HEK293 (cell line): ENCODE data around the gene PRPF6.

Source experiments
- BCL11A ChIP-seq: fragments of 450-650 bp; formaldehyde crosslinking; IDR thresholded peaks from 2 replicates; pipeline ENCODE4 v1.5.1; 2016; ENCODE audit warnings: low read depth, missing biosample characterization, missing genetic modification characterization
- KLF16 ChIP-seq: fragments of 450-650 bp; formaldehyde crosslinking; IDR thresholded peaks from 2 replicates; pipeline ENCODE4 v1.5.1; 2017; ENCODE audit warnings: missing biosample characterization, missing genetic modification characterization
- MZF1 ChIP-seq: fragments of 450-650 bp; formaldehyde crosslinking; IDR thresholded peaks from 2 replicates; pipeline ENCODE4 v1.5.1; 2017; ENCODE audit warnings: missing biosample characterization, missing genetic modification characterization, borderline replicate concordance
- PATZ1 ChIP-seq: fragments of 450-650 bp; formaldehyde crosslinking; IDR thresholded peaks from 2 replicates; pipeline ENCODE4 v1.5.1; 2016; ENCODE audit warnings: missing biosample characterization, missing genetic modification characterization
- PRDM2 ChIP-seq: fragments of 450-650 bp; formaldehyde crosslinking; IDR thresholded peaks from 2 replicates; pipeline ENCODE4 v1.5.1; 2016; ENCODE audit warnings: missing biosample characterization, missing genetic modification characterization, borderline replicate concordance
- PRDM6 ChIP-seq: fragments of 450-650 bp; formaldehyde crosslinking; IDR thresholded peaks from 2 replicates; pipeline ENCODE4 v1.5.1; 2017; ENCODE audit warnings: missing biosample characterization, missing genetic modification characterization
- SALL2 ChIP-seq: fragments of 450-650 bp; formaldehyde crosslinking; IDR thresholded peaks from 2 replicates; pipeline ENCODE4 v1.5.0; 2017; ENCODE audit warnings: missing biosample characterization, mild to moderate bottlenecking, missing genetic modification characterization, borderline replicate concordance
- SCRT1 ChIP-seq: fragments of 450-650 bp; formaldehyde crosslinking; IDR thresholded peaks from 2 replicates; pipeline ENCODE4 v1.5.1; 2016; ENCODE audit warnings: missing biosample characterization, missing genetic modification characterization, borderline replicate concordance
- SP2 ChIP-seq: fragments of 450-650 bp; formaldehyde crosslinking; IDR thresholded peaks from 2 replicates; pipeline ENCODE4 v1.5.1; 2016; ENCODE audit warnings: missing biosample characterization, missing genetic modification characterization
- SP7 ChIP-seq: fragments of 450-650 bp; formaldehyde crosslinking; IDR thresholded peaks from 2 replicates; pipeline ENCODE4 v1.5.1; 2016; ENCODE audit warnings: missing biosample characterization, missing genetic modification characterization
- WT1 ChIP-seq: fragments of 450-650 bp; formaldehyde crosslinking; IDR thresholded peaks from 2 replicates; pipeline ENCODE4 v1.5.1; 2016; ENCODE audit warnings: missing biosample characterization, missing genetic modification characterization
- ZNF112 ChIP-seq: fragments of 450-650 bp; formaldehyde crosslinking; IDR thresholded peaks from 2 replicates; pipeline ENCODE4 v1.5.0; 2017; ENCODE audit warnings: missing biosample characterization, missing genetic modification characterization
- ZNF132 ChIP-seq: fragments of 450-650 bp; formaldehyde crosslinking; IDR thresholded peaks from 2 replicates; pipeline ENCODE4 v1.5.1; 2017; ENCODE audit warnings: missing biosample characterization, missing genetic modification characterization, borderline replicate concordance
- ZNF157 ChIP-seq: fragments of 450-650 bp; formaldehyde crosslinking; IDR thresholded peaks from 2 replicates; pipeline ENCODE4 v1.5.1; 2016; ENCODE audit warnings: missing biosample characterization, missing genetic modification characterization
- ZNF2 ChIP-seq: fragments of 450-650 bp; formaldehyde crosslinking; IDR thresholded peaks from 2 replicates; pipeline ENCODE4 v1.5.1; 2016; ENCODE audit warnings: missing biosample characterization, missing genetic modification characterization
- ZNF221 ChIP-seq: fragments of 450-650 bp; formaldehyde crosslinking; IDR thresholded peaks from 2 replicates; pipeline ENCODE4 v1.5.1; 2017; ENCODE audit warnings: missing biosample characterization, missing genetic modification characterization, borderline replicate concordance
- ZNF248 ChIP-seq: fragments of 450-650 bp; formaldehyde crosslinking; IDR thresholded peaks from 2 replicates; pipeline ENCODE4 v1.5.1; 2017; ENCODE audit warnings: missing biosample characterization, missing genetic modification characterization
- ZNF280D ChIP-seq: fragments of 450-650 bp; formaldehyde crosslinking; IDR thresholded peaks from 2 replicates; pipeline ENCODE4 v1.5.1; 2016; ENCODE audit warnings: missing biosample characterization, missing genetic modification characterization
- ZNF324 ChIP-seq: fragments of 450-650 bp; formaldehyde crosslinking; IDR thresholded peaks from 2 replicates; pipeline ENCODE4 v1.5.1; 2016; ENCODE audit warnings: missing biosample characterization, missing genetic modification characterization
- ZNF558 ChIP-seq: fragments of 450-650 bp; formaldehyde crosslinking; IDR thresholded peaks from 2 replicates; pipeline ENCODE4 v1.5.1; 2016; ENCODE audit warnings: missing biosample characterization, missing genetic modification characterization
- ZNF600 ChIP-seq: fragments of 450-650 bp; formaldehyde crosslinking; IDR thresholded peaks from 2 replicates; pipeline ENCODE4 v1.5.1; 2016; ENCODE audit warnings: missing biosample characterization, missing genetic modification characterization
- ZNF658 ChIP-seq: fragments of 450-650 bp; formaldehyde crosslinking; IDR thresholded peaks from 2 replicates; pipeline ENCODE4; 2016; ENCODE audit warnings: missing biosample characterization, missing genetic modification characterization
- ZNF830 ChIP-seq: fragments of 450-650 bp; IDR thresholded peaks from 2 replicates; pipeline ENCODE4 v1.5.0; 2018; ENCODE audit warnings: missing biosample characterization, missing genetic modification characterization, low read depth, mild to moderate bottlenecking, moderate library complexity
- TF ChIP-seq, protein P1 (sequence below): fragments of 450-650 bp; formaldehyde crosslinking; IDR thresholded peaks from 2 replicates; pipeline ENCODE4 v1.5.1; 2016; ENCODE audit warnings: missing biosample characterization, missing genetic modification characterization
- TF ChIP-seq, protein P2 (sequence below): fragments of 450-650 bp; formaldehyde crosslinking; IDR thresholded peaks from 2 replicates; pipeline ENCODE4 v1.5.1; 2016; ENCODE audit warnings: missing biosample characterization, missing genetic modification characterization

The PRPF6 gene

DNA sequence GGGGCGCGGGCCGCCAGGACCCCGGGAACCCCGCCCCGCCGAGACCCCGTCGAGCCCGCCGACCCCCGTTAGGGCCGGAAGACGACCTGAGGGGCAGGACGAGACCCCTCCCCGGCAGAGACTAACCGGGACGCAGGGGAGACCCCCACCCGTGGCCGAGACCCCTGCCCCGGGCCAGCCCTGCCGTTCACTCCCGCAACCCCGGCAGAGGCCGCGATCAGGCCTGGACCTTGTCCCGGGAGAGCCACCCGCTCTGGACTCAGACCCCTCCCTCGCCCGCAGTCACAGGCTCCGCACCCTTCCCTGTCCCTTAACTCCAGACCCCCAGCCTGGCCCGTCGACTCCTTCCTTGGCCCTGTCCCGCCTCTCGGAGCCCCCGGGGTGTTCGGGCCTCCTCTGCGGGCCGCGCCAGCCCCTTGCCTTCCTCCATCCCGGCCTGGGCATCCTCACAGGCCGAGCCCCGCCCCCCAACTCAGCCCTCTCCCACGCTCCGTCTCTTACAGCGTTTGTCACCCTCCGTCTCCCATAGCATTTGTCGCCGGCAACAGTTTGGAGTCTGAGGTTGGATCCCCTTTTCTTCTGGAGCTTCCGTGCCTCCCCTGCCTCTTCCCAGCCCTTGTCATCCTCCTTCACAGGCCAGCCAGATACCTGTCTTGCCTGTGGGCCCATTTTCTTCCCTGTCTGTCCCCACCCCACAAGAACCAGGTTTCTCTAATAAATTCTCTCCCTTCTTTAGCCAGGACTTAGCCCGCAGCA lies 82.6 kb downstream of the PRPF6 start (continued):
- TF ChIP-seq, protein P1, sequence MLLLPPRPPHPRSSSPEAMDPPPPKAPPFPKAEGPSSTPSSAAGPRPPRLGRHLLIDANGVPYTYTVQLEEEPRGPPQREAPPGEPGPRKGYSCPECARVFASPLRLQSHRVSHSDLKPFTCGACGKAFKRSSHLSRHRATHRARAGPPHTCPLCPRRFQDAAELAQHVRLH (tag by site-specific recombination) = no peak
- TF ChIP-seq SALL2 (tag by site-specific recombination) = no peak
- TF ChIP-seq SCRT1 = no peak
- no peak for TF ChIP-seq MZF1
- no peak for TF ChIP-seq ZNF248 (tag by site-specific recombination)
- TF ChIP-seq ZNF324 (tag by site-specific recombination) = no peak
- no peak for TF ChIP-seq BCL11A (tag by site-specific recombination)
- TF ChIP-seq PRDM6 = no peak
- TF ChIP-seq SP2 (tag by site-specific recombination) = peak; percentile 45; the same call in 1 of the 2 replicates
- TF ChIP-seq ZNF157 (tag by site-specific recombination) = no peak
- TF ChIP-seq WT1 (tag by site-specific recombination) = no peak
- no peak for TF ChIP-seq ZNF221 (tag by site-specific recombination)
- no peak for TF ChIP-seq SP7 (tag by site-specific recombination)
- no peak for TF ChIP-seq PRDM2 (tag by site-specific recombination)
- TF ChIP-seq KLF16 (tag by site-specific recombination) = peak; percentile 73
- no peak for TF ChIP-seq ZNF132 (tag by site-specific recombination)
- TF ChIP-seq ZNF2 (tag by site-specific recombination) = no peak
- no peak for TF ChIP-seq ZNF558 (tag by site-specific recombination)
- no peak for TF ChIP-seq ZNF830
- peak; percentile 86 for TF ChIP-seq ZNF600 (tag by site-specific recombination)
- TF ChIP-seq ZNF112 (tag by site-specific recombination) = no peak
- no peak for TF ChIP-seq ZNF658
- no peak for TF ChIP-seq ZNF280D (tag by site-specific recombination)
- TF ChIP-seq, protein P2, sequence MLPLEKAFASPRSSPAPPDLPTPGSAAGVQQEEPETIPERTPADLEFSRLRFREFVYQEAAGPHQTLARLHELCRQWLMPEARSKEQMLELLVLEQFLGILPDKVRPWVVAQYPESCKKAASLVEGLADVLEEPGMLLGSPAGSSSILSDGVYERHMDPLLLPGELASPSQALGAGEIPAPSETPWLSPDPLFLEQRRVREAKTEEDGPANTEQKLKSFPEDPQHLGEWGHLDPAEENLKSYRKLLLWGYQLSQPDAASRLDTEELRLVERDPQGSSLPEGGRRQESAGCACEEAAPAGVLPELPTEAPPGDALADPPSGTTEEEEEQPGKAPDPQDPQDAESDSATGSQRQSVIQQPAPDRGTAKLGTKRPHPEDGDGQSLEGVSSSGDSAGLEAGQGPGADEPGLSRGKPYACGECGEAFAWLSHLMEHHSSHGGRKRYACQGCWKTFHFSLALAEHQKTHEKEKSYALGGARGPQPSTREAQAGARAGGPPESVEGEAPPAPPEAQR = peak; percentile 39; the same call in 1 of the 2 replicates
- TF ChIP-seq PATZ1 (tag by site-specific recombination) = peak; percentile 85
